Right hindlimb (tissue), 1 donor: ENCODE measurements around the gene B3GLCT.
"Not testable (repeated sequence)": the region's sequence is repeated elsewhere in the genome, so short reads cannot be mapped to it uniquely, and the experiment has no call there.

Source experiments
- DNase-seq: peaks from one replicate; pipeline ENCODE4 v3.0.0-alpha.2; 2018

B3GLCT gene

DNA sequence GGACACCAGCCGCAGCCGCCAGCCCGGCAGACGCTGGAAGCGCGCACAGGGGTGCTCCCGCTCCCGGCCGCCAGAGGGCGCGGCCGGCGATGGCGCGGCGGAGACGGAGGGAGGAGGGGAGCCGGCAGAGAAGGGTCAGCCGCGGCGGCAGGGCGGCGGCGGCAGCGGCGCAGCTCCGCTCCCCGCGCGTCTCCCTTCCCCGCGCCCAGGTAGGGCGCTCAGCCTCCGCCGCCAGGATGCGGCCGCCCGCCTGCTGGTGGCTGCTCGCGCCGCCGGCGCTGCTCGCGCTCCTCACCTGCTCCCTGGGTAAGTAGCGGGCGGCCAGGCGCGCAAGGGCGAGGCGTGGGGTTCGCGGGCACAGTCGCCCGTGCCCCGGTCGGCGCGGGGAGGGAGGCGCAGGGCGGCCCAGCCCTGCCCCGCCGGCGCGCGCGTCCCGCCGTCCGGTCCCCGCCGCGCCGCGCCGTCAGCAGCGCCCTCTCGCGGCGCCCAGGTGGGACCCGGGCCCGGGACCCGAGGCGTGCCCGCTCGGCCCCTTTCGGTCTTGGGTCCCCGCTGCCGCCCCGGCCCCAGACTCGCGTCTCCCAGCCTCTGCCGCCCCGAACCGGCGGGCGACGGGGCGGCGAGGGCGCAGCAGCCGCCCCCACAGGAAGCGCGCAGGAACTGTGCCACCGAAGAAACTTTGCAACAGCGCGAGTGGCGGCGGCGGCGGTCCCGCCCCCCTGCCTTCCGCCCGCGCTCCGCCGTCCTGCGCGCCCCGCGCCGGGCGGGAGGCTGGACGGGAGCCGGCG is at the start of gene B3GLCT:
Gene B3GLCT, plus strand, starts transcription at position 127 of the 788 bp plus-strand sequence. Its CDS starts 110 bp downstream, at position 237.
- DNase-seq = peak; percentile 90

DNA sequence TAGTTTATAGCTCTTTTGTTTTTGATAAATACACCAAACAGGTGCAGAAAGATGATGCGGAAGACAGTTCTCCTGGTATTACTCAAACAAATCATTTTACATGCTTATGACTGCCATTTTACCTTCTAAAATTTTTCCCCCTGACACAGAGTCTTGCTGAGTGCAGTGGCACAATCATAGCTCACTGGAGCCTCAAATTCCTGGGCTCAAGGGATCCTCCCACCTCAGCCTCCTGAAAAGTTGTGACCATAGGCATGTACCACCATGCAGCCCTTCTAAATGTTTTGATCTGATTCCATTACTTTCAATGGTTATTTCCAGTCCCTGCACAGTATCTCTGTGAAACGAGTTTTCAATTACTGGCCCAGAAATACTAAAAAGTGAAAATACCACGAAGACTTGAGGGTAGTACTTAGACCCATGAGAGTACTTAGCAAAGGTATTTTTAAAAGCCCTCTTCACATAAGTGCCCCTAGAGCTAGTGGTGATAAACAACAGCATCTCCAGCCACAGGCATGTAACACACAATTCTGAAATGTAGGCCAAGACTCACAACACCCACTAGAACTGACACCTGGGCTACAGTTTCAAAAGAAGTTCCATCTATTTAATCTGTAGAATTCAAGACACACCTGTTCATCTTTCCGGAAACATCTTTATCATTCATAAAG is 49.3 kb upstream of the B3GLCT start:
- DNase-seq = no peak

DNA sequence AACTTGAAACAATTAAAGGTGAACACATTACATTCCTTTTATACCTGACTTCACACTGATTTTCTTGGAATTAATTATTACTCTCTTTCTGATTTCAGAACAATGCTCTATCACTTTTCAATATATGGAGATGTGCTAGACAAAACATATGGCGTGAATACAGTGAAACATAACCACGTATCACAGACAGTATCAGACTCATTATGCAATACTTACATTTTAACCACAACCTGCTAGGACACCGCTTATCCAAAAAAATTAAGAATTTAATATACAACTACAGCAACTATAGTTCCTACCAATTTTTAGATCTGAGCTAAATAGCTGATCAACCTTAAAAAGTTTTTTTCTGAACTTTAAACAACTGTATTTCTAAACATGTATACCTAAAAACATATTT is 47.9 kb upstream of the B3GLCT start:
- DNase-seq = no peak

DNA sequence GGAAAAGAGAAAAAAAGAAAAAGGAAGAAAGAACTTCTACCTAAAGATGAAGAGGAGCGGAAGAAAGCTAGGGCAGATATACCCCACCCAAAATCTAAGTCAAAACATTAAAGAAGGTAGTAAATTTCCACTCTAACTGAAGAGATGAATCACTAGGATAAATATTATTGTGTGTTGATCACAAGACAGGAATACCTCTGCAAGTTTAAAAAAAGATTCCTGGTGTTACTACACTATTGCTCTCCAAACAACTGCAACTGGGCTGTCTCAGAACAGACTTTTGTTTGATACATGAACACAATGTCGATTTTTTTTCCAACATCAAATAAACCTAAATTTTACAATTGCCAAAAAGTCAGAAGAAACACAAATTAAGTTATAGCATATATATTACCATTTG is 44.8 kb upstream of the B3GLCT start:
- no peak for DNase-seq

DNA sequence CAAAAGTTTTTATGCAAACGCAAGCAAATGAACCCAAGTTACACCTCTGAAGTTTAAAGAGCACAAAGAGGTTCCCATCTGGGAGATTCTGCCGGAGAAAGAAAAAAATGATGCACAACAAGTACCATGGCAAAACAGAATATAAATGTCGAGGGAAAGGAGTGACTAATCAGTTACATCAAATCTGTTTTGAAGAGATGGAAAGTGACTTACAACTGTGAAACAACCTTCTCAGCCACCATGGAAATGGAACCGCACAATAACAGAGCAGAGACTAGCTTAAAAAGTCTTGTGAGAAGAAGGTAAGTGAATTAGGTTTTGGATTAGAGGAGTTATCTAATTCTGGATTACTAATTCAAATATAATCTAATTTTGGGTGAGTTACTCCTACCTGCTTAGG is 40.5 kb upstream of the B3GLCT start:
- no peak for DNase-seq

DNA sequence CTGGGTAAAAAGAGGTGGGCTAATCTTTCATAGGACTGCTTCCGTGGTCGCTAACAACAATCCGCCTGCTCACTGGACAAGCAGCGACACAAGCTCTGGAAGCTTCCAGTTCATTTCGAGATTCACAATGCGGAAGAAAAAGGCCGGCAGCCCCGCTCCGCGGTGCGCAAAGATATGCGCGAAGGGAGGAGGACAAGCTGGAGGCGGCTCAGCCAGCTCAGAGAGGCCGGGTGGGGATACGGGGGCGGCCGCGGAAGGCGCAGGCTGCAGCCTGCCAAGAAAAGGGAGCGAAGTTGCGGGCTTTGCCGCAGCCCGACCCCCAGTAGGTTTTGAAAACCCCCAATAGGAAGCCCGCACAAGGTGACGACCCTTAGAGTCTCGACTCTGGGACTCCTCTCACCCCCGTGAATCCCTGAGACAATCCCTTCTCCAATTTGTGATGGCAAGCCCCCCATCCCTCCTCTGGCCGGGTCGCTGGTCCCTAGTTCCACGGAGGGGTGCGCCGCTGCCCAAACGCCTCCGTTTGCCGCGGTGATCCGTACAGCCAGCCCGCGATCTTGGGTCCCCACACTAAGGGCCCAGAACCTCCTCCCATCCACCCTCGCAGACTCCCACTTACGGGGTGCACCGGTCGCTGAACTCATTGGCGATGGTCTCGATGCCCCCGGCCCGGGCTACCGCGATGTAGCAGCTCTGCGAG is 38.8 kb upstream of the B3GLCT start:
- DNase-seq = peak; percentile 82

DNA sequence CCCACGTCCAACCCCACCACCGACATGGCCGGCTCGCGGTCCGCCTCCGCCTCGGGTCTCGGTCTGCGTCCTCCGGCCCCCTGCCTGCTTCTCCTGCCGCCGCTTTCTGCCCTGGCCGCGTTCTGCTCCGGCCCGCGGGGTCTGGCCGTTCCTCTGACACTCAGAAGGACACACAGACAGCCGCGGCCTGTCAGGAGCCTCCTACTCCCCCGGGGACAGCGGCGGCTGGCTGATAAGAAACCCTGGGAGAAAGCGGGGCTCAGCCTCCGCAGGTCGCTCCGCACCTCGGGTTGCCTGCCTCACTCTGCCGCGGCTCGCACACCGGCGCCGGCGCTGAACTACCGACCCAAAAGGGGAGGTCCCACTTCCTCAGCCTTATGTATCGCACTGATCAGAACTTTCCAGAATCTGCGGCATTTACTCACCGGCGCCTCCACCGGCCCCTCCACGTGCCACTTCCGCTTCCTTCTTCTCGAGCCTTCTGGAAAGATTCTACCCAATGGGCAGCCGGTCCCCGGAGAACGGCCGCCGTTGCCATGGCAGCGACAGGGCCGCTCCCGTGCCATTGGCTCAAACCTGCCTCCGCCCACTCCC is 38.1 kb upstream of the B3GLCT start, which contains the start of gene HSPH1:
Gene HSPH1, minus strand, starts transcription at position 348 of the 594 bp plus-strand sequence. Its CDS starts 322 bp downstream, at position 26.
- peak; percentile 99 for DNase-seq

DNA sequence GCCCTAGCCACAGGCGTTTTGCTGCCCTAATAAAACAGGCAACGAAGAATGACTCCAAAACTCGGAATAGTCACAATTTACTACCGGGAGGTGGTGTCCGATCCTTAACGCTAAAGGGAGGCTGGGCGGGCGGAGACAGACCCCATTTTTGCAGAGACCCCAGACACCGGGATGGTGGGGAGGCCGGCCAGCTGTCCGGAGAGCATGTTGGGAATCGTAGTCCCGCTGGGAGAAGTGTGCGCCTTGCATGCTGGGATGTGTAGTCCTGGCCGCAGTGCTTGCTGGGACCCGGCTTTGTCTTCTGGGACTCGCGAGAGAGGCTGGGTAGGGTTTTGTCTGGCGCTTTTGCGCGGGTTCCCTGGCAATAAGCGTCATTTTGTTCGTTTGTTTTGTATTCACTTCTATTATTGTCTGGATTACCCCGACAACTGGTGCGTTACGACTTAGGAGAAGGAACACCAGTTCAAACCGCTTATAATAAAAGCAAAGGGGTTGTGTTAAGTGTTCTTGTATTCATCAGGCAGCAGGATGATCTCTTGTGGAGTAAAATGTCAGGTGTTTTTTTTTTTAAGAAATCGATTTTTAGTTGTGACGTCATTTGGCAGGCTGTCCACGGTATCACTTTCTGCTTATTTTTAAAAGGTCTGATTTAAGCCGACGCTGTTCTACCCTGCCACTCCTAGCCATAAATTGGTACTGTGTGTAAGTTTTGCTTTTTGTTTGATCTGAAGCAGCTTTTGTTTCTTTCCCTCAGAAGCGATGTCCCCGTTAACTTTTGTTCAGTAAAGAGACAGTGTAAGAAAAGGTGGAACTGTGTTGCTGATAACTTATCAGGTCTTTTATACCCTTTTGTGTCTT is 37.4 kb upstream of the B3GLCT start:
- DNase-seq = peak; percentile 99

DNA sequence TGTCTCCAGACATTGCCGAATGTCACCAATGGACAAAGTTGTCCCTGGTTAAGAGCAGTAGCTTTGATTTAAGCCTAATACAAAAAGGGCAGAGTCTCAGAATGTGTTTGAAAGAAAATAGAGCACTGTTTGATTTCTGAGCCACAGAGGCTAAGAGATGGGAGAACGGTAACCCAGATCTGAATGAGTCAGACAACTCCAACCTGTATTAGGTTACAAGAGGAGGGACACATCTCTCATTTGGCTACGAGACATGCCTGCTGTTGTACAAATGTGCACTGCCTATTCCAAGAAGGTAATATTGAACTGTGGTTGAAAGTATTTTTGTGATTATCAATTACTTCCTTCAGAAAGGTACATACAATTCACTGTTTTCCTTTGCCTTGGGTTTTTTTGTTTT is 33.2 kb upstream of the B3GLCT start:
- DNase-seq = no peak

DNA sequence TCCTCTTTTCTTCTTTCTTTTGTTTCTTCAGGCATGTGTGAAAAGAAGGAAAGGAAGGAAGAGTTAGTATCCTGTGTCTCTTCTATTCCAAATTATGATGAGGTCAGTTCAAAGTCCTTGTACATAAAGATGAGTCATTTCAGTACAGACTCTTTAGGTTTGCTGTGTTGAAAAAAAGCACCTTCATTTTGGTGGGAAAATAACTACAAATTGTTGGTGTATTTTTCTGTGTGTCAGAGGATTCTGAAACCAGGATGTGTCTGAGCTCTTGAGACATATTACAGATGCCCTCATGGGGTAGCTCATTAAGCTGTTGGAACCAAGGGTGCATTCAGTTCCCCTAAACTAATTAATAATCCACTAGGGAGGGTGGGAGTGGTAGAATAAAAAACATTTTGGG is 32.3 kb upstream of the B3GLCT start:
- no peak for DNase-seq

DNA sequence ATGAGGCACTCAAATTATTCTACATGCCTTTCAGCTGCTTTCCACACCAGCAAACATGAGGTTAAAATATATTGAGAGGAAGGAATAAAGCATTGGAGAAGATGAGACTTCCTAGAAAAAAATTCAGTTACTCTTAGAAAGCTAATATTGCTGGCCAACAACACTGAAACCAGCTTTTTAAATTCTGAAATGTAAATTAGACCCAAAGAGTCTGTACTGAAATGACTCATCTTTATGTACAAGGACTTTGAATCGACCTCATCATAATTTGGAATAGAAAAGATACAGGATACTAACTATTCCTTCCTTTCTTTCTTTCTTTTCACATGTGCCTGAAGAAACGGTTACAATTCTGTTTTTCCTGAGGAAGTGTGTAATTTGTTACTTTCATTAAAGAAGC is 31.6 kb upstream of the B3GLCT start:
- no peak for DNase-seq

DNA sequence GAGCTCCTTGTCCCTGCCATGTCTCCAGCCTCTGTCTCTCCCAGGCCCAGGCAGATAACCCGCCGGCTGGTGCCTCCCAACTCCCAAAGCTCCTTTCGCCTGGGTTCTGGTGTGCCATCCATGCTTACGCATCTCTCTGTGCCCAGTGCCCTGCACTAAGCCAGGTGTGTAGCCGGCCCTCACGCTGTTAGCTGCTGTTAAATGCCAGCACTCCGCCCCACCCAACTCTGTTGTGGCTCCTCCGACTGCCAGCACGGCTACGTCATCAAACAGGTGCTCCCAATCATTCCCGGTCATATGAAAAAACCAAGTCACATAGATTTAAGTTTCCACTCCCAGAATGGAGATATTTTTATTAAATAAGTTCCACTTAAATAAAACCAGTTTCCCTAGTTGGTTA is 31.0 kb upstream of the B3GLCT start:
- no peak for DNase-seq

DNA sequence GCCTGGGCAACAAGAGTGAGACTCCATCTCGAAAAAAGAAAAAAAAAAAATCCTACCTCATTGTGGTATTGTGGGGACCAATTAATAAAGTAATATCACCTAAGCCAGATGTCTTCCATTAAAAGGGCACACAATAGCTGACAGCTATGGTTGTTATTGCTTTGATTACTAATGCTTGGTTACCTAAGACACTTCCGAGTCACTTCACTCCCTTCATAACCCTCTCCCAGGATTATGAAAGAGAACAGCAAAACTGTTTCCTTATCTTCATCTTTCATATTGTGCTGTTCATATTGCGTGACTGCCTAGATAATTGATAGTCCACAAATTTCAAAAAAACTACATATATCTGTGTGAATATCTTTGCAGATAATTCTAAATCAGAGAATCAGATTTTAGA is 27.8 kb upstream of the B3GLCT start:
- DNase-seq = no peak

DNA sequence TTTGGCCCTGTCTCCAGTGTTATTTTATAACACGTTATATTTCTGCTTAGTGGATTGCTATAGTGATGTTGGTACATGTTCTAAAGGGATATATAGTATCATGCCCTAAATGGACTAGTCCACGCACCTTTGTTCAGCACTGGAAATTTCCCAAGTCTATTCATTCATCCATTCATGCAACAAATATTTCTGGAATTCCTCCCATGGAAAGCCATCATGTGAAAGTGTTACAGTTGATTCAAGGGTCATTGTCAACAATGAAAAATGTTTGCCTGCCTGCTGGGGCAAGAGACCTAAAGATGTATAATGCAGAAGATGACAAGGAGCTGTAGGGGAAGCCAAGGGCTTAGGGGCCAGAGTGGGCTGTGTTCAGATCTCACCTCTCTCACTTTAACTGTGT is 27.2 kb upstream of the B3GLCT start:
- DNase-seq = no peak

DNA sequence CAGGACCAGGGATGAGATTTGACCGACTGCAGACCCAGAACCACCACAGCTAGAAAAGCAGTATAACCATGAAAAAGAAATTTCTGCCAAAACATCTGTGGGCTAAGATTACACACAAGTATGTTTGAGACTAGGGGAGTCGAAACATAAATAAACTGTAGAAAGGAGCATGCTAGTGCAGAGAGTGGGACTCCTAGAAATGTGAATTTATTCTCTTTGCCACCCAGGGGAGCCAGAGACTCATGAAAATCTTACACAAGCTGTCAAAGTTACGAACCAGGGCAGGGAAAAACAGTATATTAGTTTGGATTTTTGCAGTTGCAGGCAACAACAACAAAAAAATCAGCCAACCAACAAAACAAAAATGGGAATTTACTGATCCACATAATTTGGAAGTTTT is 25.8 kb upstream of the B3GLCT start:
- DNase-seq = no peak

DNA sequence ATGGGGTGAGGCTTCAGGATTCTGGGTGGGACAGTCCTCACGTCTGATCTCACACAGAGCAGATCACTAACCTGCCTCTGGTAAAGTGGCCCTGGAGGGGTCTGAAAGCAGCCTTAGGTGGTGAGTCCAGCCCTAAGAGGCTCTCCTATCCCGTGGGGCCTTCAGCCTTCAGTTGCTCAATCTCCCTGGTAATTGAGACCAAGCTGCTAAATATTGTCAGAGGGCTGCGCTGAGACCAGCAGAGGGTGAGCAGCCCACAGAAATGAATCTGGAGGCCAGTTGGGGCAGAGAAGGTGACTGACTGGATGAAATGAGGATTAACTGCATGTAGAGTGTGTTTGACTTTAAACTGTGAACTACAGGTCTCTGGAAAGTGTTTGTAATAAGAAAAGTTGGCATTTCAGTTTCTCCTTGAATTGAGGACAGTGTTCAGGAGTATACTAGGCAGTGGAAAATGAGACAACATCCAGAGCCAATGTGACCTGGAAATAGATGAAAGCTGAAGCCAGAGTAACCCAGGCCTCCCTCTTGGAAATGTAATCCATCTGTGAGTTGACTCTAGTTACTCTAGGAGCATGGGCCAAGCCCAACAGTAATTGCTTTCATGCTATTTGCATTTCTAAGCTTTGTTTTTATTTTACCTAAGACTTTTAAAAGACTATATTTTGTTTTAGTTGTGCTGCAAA is 23.8 kb upstream of the B3GLCT start:
- peak; percentile 34 for DNase-seq

DNA sequence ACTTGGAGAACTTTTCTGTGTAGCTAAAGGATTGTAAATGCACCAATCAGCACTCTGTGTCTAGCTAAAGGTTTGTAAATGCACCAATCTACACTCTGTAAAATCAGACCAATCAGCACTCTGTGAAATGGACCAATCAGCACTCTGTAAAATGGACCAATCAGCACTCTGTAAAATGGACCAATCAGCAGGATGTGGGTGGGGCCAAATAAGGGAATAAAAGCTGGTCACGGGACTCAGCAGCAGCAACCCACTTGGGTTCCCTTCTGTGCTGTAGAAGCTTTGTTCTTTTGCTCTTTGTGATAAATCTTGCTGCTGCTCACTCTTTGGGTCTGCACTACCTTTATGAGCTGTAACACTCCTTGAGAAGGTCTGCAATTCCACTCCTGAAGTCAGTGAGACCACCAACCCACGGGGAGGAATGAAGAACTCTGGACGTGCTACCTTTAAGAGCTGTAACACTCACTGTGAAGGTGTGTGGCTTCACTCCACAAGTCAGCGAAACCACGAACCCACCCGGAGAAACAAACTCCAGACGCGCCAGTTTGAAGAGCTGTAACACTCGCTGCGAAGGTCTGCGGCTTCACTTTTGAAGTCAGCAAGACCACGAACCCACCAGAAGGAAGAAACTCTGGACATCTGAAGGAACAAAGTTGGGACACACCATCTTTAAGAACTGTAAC is 21.8 kb upstream of the B3GLCT start:
- DNase-seq = not testable (repeated sequence)

DNA sequence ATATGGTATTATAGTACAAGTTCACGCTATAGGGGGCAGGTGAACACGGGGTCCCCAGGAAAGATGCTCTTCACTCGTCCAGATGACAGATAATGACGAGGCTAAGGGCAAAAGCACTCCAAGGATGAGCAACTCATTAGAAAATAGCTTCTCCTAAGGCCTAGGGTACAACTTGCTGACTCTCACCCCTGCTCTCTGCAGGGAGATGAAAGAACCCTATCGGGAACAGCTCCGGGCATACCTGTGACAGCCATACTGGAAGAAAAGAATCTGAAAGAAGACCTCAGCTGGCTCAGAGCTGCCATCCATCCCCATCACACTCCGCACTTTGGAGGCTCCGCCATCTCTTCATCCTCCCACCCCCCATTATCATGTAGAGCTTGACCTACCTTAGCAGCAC is 20.5 kb upstream of the B3GLCT start:
- no peak for DNase-seq

DNA sequence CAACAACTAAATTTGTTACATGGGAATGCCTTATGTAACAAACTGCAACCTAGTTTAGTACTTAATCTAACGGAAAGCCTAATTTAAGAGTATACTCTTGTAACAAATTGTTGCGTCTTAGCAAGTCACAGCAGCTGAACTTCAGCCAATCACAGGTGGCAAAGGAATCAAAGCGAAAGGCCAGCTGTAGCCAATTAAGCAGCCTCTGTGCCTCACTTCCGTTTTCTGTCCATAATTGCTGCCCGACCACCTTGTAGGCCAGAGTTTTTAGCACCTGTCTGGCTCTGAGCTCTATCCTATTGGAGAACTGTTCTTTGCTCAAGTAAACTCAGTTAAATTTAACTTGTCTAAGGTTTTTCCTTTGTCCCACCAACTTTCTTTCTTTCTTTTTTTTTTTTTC is 20.0 kb upstream of the B3GLCT start:
- no peak for DNase-seq

DNA sequence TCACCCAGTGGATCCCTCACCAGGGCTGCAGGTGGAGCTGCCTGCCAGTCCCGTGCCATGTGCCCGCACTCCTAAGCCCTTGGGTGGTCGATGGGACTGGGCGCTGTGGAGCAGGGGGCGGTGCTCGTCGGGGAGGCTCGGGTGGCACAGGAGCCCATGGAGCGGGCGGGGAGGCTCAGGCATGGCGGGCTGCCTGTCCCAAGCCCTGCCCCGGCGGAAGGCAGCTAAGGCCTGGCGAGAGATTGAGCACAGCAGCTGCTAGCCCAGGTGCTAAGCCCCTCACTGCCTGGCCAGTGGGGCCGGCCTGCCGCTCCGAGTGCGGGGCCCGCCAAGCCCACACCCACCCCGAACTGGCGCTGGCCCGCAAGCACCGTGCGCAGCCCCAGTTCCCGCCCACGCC is 16.8 kb upstream of the B3GLCT start:
- DNase-seq = no peak

DNA sequence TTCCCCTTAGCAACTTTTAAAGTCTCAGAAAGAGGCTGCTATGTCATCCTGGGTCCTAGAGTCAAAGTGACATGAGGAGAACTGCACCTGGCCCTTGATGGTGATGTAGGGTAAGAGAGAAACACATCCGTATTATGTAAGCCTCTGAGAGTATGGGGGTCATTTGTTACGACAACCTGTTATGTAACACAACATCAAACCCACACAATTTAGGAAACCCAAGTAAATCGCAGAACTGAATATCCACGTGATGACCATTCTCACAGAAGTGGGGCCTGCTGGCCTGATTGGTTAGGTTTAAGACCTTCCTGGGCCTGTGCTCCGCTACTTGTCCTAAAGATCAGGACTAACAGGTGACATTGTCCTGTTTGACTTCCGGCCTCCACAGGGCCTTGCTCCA is 15.3 kb upstream of the B3GLCT start:
- DNase-seq = no peak
